Stimulated activated CD4-positive, alpha-beta T cell treated with anti-CD3 and anti-CD28 coated beads, Interleukin-15, amount 100 ng/mL, for 1 hour (primary cell): ENCODE results near the gene TIMM13.

Experiments
- DNase-seq, 2 donors: peaks; one replicate each; pipeline ENCODE4 v3.0.0-alpha.2; 2020; ENCODE audit warnings: low read depth in 1 of 2, low spot score in 1 of 2

The TIMM13 gene

GRCh38 chr19:2387367-2388288, 39.8 kb downstream of the TIMM13 start:
- DNase-seq = no peak

- DNase-seq = no peak
Measured at GRCh38 chr19:2385053-2385721, 42.2 kb downstream of the TIMM13 start.

DNA sequence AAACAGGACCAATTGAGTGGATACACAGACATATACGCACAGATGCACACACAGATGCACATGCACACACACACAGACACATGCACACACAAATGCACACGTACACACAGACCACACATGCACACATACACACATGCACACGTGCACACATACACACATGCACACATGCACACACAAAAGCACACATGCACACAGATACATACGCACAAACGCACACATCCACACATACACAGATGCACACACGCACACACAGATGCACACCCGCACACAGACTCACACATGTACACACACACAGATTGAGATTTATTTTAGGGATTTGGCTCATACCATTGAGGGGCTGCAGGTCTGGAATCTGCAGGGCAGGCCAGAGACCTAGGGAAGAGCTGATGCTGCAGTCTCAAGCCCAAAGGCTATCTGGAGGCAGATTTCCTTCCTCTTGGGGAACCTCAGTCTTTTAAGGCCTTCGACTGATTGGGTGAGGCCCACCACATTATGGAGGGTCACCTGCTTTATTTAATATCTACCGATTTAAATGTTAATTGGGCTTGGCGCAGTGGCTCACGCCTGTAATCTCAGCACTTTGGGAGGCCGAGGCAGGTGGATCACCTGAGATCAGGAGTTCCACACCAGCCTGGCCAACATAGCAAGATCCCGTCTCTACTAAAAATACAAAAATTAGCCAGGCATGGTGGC, 44.7 kb downstream of the TIMM13 start:
- no peak for DNase-seq

DNA sequence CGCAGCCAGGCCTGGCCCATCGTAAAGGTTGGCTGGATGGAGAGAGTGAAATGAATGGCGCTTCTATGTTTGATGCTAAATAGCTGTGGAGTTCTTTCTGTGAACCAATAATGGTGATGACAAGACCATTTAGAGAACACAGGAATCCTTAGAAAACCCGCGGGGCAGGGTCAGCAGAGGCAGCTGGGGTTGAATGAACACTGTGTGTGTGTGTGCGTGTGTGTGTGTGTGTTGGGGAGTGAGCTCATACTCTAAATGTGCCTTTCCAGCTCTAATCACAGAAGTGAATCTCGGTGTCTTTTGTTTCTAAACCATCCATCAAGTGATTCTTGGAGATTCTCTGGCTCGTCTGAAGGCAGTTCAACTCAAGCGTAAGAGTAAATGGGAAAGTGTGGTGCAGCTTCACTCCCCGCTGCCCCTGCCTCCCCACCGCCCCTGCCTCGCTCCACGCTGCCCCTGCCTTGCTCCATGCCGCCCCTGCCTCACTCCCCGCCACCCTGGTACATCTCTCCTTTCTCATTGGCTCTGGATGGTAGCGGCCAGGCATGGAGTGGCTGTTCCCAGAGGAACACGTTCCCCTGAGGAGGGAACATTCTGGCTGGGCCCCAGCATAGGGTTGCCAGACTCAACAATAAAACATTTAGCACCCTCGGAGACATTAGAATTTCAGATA, 46.1 kb downstream of the TIMM13 start:
- no peak for DNase-seq

GRCh38 chr19:2380567-2380966, 46.8 kb downstream of the TIMM13 start:
- DNase-seq = no peak

- DNase-seq = no peak
Measured at GRCh38 chr19:2376784-2377519, 50.4 kb downstream of the TIMM13 start.
